ENCODE data around the gene ZBTB38.
A peak's percentile ranks its signal among the peaks of the same experiment; 100 is the strongest.

ZBTB38 gene

GRCh38 chr3:141388823-141389621 is 20.7 kb downstream of the ZBTB38 start:
- H3K4me3 ChIP-seq (ENCODE audit: control insufficient read depth, low read depth, low read length) = no peak overlapping the region
- DNase-seq (ENCODE audit: low read depth) = peak; percentile 86
- TF ChIP-seq, protein P1, sequence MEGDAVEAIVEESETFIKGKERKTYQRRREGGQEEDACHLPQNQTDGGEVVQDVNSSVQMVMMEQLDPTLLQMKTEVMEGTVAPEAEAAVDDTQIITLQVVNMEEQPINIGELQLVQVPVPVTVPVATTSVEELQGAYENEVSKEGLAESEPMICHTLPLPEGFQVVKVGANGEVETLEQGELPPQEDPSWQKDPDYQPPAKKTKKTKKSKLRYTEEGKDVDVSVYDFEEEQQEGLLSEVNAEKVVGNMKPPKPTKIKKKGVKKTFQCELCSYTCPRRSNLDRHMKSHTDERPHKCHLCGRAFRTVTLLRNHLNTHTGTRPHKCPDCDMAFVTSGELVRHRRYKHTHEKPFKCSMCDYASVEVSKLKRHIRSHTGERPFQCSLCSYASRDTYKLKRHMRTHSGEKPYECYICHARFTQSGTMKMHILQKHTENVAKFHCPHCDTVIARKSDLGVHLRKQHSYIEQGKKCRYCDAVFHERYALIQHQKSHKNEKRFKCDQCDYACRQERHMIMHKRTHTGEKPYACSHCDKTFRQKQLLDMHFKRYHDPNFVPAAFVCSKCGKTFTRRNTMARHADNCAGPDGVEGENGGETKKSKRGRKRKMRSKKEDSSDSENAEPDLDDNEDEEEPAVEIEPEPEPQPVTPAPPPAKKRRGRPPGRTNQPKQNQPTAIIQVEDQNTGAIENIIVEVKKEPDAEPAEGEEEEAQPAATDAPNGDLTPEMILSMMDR (conservative IDR thresholded peaks at IDR 0.05; ENCODE audit: control insufficient read depth, insufficient read depth, low read depth, low read length) = no peak

DNA sequence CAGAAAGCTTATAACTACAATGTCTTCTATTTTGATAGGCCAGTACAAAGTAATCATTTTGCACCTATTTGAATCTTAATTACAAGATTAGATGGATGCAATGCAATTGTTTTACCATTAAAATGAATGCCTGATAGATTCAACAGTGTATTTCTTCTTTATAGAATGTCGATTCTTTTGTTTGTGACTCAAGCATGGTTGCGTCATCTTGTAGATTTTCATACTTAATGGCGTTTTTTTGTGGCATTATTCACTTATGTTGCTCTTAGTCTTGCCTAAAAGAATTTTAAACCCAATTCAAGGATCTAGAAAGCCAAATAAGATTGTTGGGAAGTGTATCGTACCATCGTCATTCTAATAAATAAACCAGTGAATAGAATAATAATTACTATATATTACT is 21.4 kb downstream of the ZBTB38 start:
- H3K4me3 ChIP-seq (ENCODE audit: control insufficient read depth, low read depth, low read length) = no peak overlapping the region
- DNase-seq (ENCODE audit: low read depth) = peak; percentile 78
- TF ChIP-seq, protein P1 (conservative IDR thresholded peaks at IDR 0.05; ENCODE audit: control insufficient read depth, insufficient read depth, low read depth, low read length) = no peak

DNA sequence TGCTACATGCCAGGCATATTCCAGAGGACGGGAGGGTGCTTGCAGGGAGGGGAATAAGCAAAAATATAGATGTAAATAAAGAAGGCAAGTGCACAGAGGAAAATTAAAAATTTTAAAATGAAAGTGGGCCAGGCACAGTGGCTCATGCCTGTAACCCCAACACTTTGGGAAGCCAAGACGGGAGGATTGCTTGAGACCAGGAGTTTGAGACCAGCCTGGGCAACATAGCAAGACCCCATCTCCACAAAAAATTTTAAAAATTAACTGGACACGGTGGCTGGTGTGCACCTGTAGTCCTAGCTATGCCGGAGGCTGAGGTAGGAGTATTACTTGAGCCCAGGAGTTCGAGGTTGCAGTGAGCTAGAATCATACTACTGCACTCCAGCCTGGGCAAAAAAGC is 22.4 kb downstream of the ZBTB38 start:
- TF ChIP-seq, protein P1 (conservative IDR thresholded peaks at IDR 0.05; ENCODE audit: control insufficient read depth, insufficient read depth, low read depth, low read length) = no peak
- no peak overlapping the region for H3K4me3 ChIP-seq (ENCODE audit: control insufficient read depth, low read depth, low read length)
- no peak for DNase-seq (ENCODE audit: low read depth)

DNA sequence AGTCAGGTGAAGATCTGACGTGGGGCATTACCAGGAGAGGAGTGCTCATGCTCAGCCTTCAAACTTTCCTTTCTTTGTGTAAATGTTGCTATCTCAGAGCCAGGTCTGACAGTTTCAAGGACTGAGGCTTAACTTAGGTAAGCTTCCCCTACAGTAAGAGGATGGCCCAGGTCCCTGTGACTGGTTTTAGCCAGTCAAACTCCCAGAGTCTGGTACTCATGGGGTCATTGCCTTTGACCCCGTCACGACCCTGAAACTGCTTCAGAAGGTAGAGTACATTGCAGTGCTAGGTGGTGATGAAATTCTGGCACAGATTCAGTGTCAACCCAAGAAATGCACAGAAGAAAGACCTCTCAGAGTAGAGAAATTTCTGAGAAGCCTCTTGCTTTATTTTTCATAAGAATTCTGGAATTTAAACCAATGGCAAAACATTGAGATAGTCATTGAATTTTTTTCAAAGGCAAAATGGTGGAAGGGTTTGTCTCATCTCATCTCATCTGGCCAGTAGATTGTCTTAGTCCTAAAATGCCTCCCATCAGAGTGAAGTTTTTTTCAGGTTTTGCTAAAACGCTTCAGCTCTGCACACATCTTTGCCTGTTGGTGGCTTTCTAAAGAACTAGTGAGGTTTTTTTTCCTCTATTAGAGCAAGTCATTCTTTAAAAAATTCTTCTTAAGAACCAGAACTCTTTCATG is 23.1 kb downstream of the ZBTB38 start:
- DNase-seq (ENCODE audit: low read depth) = no peak
- TF ChIP-seq, protein P1 (conservative IDR thresholded peaks at IDR 0.05; ENCODE audit: control insufficient read depth, insufficient read depth, low read depth, low read length) = no peak
- H3K4me3 ChIP-seq (ENCODE audit: control insufficient read depth, low read depth, low read length) = no peak overlapping the region

DNA sequence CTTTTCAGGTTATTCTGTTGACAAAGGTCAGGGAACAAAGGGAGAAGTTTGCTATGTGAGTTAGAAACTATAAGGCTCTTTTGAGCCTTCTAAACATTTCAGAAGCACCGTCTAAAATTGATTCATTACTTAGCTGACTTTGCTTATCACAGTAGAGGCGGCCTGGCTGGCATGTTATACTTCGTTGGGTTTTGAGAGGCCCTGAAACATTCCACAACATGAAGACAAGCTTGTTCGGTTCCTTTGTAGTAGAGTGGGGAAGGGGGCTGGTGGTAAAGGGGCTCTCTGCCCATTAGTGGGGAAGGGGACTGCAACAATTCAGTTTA is 23.6 kb downstream of the ZBTB38 start:
- TF ChIP-seq, protein P1 (conservative IDR thresholded peaks at IDR 0.05; ENCODE audit: control insufficient read depth, insufficient read depth, low read depth, low read length) = no peak
- no peak for DNase-seq (ENCODE audit: low read depth)
- H3K4me3 ChIP-seq (ENCODE audit: control insufficient read depth, low read depth, low read length) = no peak overlapping the region

DNA sequence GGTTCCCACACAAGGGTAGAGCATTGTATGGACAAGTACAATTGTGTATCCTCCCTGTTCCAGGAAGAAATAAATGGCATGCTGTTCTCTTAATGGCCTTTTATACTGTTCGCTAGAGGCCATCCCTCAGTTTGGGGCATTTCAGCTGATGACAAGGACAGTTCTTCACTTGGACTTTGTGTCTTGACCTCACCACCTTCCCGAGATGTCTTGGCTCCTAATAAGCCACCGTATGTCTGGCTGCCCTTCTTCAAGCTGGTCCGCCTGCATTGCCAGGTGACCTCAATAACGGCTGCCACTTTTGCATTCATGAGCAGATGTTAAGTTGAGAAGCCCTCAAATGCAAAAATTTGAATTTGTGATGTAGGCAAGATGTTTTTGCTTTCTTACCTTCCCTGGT is 24.1 kb downstream of the ZBTB38 start:
- no peak for DNase-seq (ENCODE audit: low read depth)
- TF ChIP-seq, protein P1 (conservative IDR thresholded peaks at IDR 0.05; ENCODE audit: control insufficient read depth, insufficient read depth, low read depth, low read length) = no peak
- H3K4me3 ChIP-seq (ENCODE audit: control insufficient read depth, low read depth, low read length) = no peak overlapping the region
